GM18502 (cell line): ENCODE data around the gene TM4SF5.

Source experiments
- ATAC-seq: cut with Tn5 transposase; IDR thresholded peaks from one replicate; pipeline ENCODE4 v1.9.1; 2021; ENCODE audit warnings: mild to moderate bottlenecking; ENCODE audit not compliant: unreplicated experiment, poor library complexity

Gene TM4SF5

DNA sequence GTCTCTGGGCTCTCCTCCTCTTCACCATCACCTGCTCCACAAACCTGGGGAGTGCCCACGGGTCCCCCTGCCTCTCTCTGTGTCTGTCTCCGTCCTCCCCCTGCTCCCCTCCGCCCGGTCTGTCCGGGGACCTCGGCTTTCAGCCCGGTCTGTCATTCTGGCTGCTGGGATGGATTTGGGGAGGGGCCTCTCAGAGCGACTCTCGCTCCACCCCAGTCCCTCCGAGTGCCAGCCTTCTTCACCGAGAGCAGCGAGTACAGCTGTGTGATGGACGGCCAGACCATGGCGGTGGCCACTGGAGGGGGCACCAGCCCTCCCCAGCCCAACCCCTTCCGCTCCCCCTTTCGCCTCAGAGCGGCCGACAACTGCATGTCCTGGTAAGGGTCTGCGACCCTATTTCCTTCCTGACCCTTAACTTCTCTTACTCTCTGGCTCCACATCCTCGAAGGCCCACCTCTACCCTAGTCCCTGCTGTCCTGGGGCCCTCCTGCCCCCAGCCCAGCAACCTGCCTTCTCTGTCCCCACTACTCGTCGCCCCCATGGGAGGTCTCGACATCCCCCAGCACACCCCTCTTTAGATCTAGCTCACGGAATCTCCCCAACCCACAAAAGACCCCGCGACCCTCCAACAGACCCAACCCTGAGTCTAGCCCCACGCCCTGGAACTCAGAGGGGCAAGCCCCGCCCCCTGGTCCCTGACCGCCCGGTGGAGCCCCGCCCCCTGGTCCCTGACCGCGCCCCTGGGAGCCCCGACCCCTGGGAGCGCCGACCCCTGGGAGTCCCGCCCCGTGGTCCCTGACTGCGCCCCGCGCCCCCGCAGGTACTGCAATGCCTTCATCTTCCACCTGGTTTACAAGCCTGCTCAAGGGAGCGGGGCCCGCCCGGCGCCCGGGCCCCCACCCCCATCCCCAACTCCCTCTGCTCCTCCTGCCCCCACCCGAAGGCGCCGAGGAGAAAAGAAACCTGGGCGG is 26.4 kb upstream of the TM4SF5 start:
- no peak for ATAC-seq

DNA sequence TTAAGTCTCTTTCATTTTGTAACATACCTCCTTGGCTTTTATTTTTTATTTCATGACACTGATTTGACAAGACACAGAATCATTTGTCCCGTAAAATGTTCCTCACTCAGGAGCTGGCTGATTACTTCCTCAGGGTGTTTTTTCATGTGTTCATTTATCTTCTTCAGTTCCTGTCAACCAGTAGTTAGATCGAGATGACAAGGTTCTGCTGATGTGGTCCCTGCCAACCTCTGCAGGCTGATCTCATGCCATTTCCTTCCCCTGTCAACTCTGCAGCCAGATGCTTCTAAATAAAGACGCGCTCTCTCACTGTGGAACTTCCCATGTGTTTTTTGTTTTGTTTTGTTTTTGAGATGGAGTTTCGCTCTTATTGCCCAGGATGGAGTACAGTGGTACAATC is 23.8 kb upstream of the TM4SF5 start:
- no peak for ATAC-seq

- no peak for ATAC-seq
These were observed 23.0 kb upstream of the TM4SF5 start for GRCh38 chr17:4748686-4749085.

DNA sequence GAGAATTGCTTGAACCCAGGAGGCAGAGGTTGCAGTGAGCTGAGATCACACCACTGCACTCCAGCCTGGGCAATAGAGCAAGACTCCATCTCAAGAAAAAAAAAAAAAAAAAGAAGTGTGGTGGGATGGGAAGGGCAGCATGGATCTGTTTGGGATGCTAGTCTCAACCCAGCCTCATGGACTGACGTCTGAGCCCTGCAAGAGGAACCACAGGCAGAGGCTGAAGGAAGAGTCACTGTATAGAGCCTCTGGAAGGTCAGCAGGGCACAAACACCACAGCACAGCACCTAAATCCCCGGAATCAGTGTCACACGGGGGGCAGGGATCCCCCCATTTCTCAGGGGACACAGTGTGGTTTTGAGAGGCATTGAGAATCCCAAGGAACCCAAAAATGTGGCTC is 21.1 kb upstream of the TM4SF5 start:
- ATAC-seq = no peak

DNA sequence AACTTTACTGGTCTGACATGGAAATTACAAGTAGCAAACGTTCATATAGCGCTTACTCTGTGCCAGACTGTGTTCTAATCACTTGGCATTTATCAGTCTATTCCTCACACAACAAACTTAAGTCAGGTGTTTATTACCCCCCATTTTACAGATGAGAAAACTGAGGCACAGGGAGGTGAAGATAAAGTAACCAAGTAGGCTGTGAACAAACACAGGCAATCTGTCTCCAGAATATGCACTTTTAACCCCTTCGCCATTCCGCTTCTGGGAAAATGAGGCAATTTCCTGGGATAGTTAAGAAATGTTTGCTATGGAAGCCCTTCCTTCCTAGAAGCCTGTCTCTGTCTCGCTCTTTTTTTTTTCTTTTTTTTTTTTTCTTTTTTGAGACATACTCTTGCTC is 19.8 kb upstream of the TM4SF5 start:
- ATAC-seq = no peak

GRCh38 chr17:4753392-4753791 is 18.3 kb upstream of the TM4SF5 start:
- no peak for ATAC-seq

GRCh38 chr17:4759776-4760236 is 11.9 kb upstream of the TM4SF5 start:
- no peak for ATAC-seq

GRCh38 chr17:4764595-4764994 is 7.1 kb upstream of the TM4SF5 start:
- no peak for ATAC-seq

GRCh38 chr17:4766201-4766600 is 5.5 kb upstream of the TM4SF5 start:
- ATAC-seq = no peak

GRCh38 chr17:4766723-4767122 is 5.0 kb upstream of the TM4SF5 start:
- no peak for ATAC-seq

GRCh38 chr17:4768298-4768697 is 3.4 kb upstream of the TM4SF5 start:
- no peak for ATAC-seq

GRCh38 chr17:4769628-4770027 is 2.1 kb upstream of the TM4SF5 start:
- no peak for ATAC-seq

DNA sequence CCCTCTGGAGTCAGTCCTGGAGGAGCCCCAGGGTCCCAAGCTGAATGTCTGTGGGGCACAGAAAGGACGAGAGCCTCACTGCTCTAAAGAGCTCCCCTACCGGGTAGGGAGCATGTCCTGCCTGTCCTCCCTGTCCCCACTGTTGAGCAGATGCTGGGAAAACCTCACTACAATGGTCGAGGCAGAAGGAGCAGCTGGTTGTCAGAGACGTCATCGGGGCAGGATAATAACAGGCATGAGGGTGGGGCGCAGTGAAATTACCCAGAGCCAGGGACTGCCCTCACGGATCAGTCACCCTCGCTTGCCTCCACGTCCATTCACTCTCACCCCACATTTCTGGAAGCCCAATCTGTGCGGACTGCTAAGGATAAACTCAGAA is 538 bp downstream of the TM4SF5 start:
- ATAC-seq = no peak

DNA sequence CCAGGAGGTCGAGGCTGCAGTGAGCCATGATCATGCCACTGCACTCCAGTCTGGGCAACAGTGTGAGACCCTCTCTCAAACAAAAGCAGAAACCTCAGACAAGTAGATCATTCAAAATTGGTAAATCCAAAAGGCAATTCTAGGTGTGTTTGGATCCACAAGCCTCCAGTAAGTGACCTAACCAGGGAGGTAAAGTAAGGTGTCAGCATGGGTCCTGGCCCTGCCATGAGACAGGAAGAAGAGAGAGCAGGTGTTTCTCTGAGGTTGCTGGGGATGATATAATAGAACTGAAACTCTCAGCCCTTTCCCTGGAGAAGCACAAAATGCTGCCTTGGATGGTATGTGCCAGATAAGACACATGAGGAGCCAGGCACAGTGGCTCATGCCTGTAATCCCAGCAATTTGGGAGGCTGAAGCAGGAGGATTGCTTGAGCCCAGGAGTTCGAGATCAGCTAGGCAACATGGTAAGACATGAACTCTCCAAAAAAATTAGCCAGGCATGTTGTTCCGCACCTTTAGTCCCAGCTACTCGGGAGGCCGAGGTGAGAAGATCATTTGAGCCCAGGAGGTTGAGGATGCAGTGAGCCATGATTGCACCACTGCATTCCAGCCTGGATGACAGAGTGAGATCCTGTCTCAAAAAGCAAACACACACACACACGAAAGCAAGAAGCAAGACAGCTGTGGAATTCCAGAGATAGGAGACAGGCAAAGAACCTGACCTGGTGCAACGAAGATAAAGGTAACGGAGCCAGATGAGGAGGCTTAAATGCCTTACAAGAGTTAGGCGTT is 6.5 kb downstream of the TM4SF5 start:
- no peak for ATAC-seq

DNA sequence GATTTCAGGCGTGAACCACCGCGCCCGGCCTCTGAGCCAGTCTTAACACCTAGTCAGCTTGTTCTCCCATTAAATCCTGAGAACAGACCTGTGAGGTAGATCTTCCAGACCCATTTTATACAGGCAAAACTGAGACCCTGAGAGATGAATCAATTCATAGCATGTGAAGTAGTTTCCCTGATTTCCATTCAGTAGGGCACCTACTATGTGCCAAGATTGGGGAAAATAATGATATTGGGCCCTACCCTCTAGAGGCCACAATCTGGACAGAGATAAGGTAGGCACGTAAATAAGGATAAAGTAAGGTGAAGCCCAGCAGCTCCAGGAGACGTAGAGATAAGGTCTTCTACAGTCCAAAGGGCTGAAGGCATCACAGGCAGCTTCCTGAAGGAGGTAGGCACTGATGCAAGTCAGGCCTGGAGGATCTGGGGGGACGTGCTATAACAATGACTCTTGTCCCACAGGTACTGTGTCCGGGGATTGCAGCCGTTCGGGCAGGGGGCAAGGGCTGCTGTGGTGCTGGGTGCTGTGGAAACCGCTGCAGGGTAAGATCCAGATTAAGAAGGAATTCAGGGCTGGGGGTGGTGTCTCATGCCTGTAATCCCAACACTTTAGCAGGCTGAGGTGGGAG is 8.8 kb downstream of the TM4SF5 start:
- ATAC-seq = no peak

DNA sequence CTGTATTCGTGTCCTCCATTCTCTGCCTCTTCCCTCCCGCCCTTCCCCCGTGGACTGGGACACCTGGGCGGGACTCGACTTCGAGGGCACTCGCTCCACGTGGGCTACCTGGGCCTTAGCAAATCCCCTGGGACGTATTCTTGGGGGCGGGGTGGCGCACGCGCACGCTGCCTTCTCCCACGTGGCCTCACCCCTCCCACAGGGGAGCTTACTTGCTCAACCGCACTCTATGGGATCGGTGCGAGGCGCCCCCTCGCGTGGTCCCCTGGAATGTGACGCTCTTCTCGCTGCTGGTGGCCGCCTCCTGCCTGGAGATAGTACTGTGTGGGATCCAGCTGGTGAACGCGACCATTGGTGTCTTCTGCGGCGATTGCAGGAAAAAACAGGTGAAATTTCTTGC is 11.0 kb downstream of the TM4SF5 start:
- ATAC-seq = no peak

- ATAC-seq = no peak
These were observed 13.8 kb downstream of the TM4SF5 start for GRCh38 chr17:4785311-4786105.

DNA sequence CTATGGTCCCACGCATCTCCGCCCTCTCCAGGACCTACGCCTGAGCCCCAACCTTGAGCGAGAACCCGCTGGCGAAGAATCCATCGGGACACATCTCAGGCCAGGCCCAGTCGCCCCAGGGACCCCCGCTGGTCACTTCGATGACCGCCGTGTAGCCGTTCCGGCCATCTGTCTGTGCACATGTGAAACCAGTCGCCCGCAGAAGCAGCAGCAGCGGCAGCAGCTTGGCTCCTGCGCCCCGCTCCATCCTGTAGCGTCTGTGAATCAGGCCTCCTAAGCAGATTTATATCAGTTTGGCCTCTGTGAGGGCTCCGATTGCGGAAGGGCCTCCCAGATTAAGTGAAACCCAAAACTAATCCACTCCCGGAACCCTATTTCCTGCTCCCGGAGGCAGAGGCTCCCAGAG is 14.4 kb downstream of the TM4SF5 start, which contains the start of gene VMO1:
Gene VMO1, minus strand, starts transcription at position 259 of the 406 bp plus-strand sequence. Its CDS starts 12 bp downstream, at position 247.
- ATAC-seq = no peak

DNA sequence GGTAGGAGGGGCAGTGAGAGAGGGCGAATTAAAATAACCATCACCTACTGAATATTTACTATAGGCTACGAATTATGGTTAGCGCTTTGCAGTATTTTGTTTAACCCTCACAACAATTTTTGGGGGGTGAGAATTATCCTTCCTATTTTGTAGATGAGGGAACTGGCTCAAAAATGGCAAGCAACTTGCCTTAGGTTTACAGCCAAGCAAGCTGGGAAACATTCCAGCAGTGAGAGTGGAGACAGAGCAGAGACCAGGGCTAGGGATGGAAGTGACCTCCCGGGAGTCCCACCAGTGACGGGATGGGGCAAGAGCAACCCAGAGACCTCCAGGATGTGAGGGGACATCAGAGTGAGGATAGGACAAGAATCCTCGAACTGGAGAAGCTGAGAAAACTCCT is 14.8 kb downstream of the TM4SF5 start:
- no peak for ATAC-seq
